Gastroesophageal sphincter (tissue), 4 donors: ENCODE measurements around the gene THOP1. TPM values are rescaled to one million over a fixed set of nuclear protein-coding genes. Genes with fewer than 3 reads are reported as not detected.

ENCODE experiments used
- ATAC-seq: fragments of 150-250 bp; one replicate; pipeline ENCODE4 v1.9.1; 2016; ENCODE audit warnings: mild to moderate bottlenecking, moderate library complexity
- H3K27ac ChIP-seq, 4 donors: fragments of 200-600 bp; sonication (generic) in 3 of 4; 1 replicate in 3 of 4; 2 replicates in 1 of 4; pipeline ENCODE4 v1.5.1; 2016 to 2019
- H3K27me3 ChIP-seq: fragments of 200-600 bp; sonication (generic); one replicate; pipeline ENCODE4 v1.5.1; 2019
- H3K36me3 ChIP-seq, 2 donors: fragments of 200-600 bp; sonication (generic); one replicate each; pipeline ENCODE4 v1.5.1; 2019; ENCODE audit warnings: control low read depth in 1 of 2
- H3K4me1 ChIP-seq, 3 donors: fragments of 200-600 bp; sonication (generic); 1 replicate in 2 of 3; 2 replicates in 1 of 3; pipeline ENCODE4 v1.5.1; 2016 to 2019; ENCODE audit warnings: control low read depth in 2 of 3
- H3K4me3 ChIP-seq, 2 donors: fragments of 200-600 bp; sonication (generic); one replicate each; pipeline ENCODE4 v1.5.1; 2019; ENCODE audit warnings: mild to moderate bottlenecking in 1 of 2, moderate library complexity in 1 of 2
- H3K9me3 ChIP-seq, 3 donors: fragments of 200-600 bp; sonication (generic); one replicate each; pipeline ENCODE4 v1.5.1; 2017 to 2019; ENCODE audit warnings: control low read depth in 2 of 3
- CTCF ChIP-seq, 4 experiments: fragments of 200-600 bp in 2 of 4; fragments of 450-650 bp in 2 of 4; sonication (generic) in 1 of 4; IDR thresholded peaks; one replicate each; pipeline ENCODE4 v1.5.1; 2017 to 2019; ENCODE audit warnings: antibody characterized with exemption in 4 of 4, mild to moderate bottlenecking in 2 of 4, moderate library complexity in 2 of 4
- EP300 ChIP-seq: sonication (generic); formaldehyde crosslinking; IDR thresholded peaks from one replicate; pipeline ENCODE4 v1.6.1; 2017; ENCODE audit warnings: antibody characterized with exemption, mild to moderate bottlenecking
- POLR2A ChIP-seq, 2 donors: fragments of 450-650 bp; IDR thresholded peaks; one replicate each; pipeline ENCODE4 v1.6.1; 2017; ENCODE audit warnings: antibody characterized with exemption in 2 of 2, mild to moderate bottlenecking in 2 of 2, moderate library complexity in 1 of 2
- POLR2AphosphoS5 ChIP-seq: sonication (generic); formaldehyde crosslinking; IDR thresholded peaks from one replicate; pipeline ENCODE4 v1.6.1; 2017; ENCODE audit warnings: antibody characterized with exemption
- WGBS, 2 donors: methylation state at CpG; one replicate each; pipeline ENCODE4 v1.1.5; 2018; ENCODE audit warnings: low coverage in 1 of 2; 5-methylcytosine and 5-hydroxymethylcytosine counted together
- total RNA-seq, 4 donors: library from RNA; depleted of rRNA; stranded (reverse); fragments of >200 nt; gene quantifications; one replicate each; pipeline ENCODE4 v1.1.0, GENCODE V29; 2016

THOP1 gene
- total RNA-seq, 4 donors from 2014 or later, result 26.9 to 58.4 (median 38.7) TPM

DNA sequence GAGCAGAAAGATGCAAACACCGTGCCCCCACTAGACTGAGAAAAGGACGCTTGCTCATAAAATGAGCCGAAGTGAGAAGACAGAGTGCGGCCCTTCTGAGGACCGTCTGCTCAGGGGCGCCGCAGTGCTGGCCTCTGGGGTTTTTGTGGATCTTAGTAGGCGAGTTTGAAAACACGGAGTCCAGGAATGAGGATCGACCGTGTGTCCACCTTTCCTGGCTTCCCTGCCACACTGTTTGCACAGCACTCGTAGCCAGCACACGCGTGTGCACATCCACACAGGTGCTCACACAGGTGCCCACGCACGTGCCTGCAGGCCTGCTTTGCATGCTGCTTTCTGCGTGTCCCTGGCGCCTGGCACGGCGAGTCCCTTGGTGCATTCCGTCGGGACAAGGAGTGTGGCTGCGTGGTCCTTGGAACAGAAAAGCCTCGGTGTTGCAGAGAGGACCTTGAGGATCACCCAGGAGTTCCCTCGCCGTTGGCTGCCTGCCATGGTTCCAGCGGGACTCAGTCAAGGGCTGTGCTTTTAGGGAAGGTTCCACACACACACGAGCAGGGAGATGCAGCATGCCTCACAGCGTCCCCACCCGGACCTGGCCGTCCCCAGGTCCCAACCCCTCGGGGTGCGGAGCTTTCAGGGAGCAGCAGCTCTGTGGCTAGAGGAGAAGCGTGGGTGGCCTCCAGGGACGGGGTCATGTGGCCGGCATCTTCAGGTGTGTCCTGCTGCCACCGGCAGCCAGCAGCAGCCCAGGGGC is 24.3 kb downstream of the THOP1 start:
- Histone ChIP-seq H3K27me3 (no peaks in the 10 kb centered on the region), H3K36me3 (peaks cover 0 to 99% of the 10 kb centered on the region in 2 donors)
- no peak for ATAC-seq

DNA sequence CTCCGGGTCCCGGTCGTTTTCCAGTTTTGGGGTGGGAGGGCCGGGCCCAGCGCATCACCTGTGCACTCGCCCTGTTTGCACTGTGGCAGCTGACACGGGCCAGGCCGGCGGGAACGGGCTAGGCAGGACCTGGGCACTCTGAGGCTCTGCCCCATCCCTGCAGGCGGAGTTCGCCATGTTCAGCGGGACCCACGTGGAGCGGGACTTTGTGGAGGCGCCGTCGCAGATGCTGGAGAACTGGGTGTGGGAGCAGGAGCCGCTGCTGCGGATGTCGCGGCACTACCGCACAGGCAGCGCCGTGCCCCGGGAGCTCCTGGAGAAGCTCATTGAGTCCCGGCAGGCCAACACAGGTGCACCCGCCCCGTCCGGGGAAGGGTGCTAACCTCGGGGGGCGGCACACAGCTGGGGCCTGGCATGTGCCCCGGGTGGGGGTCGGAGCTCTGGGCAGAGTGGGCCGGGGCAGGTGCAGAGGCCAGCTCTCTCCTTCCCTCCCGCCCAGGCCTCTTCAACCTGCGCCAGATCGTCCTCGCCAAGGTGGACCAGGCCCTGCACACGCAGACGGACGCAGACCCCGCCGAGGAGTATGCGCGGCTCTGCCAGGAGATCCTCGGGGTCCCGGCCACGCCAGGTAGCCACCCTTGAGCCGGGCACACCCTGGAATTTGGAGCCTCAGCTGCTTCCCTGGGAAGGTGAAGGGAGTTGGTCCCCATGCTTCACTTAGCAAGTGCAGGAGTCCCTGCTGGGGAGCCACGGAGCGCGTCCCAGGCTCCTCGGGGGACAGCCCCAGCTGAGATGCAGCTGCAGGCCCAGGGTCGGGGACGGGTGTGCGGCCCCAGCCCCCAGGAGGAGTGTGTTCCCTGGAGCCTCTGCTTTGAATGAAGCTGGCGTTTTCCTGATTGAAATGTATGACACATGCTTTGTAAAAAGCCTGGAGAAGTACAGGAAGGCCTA is 25.1 kb downstream of the THOP1 start:
- Histone ChIP-seq H3K27me3 (no peaks in the 10 kb centered on the region), H3K9me3 (no peaks in the 10 kb centered on the region), H3K4me3 (no peak overlapping the region), H3K36me3 (peaks cover 0 to 96% of the 10 kb centered on the region in 2 donors), H3K4me1 (no peaks in the 10 kb centered on the region), H3K27ac (no peak overlapping the region)
- no peak for ATAC-seq
- TF ChIP-seq EP300, result no peak
- WGBS, 2 donors, result no CpG with 5 or more reads among the region's 58 CpGs

More for the DNA sequence above, 24.3 kb downstream of the THOP1 start:
- H3K9me3 ChIP-seq, result no peaks in the 10 kb centered on the region
- no peak overlapping the region for H3K27ac ChIP-seq
- TF ChIP-seq EP300, result no peak
- no peak for TF ChIP-seq POLR2AphosphoS5
- TF ChIP-seq POLR2A (IDR thresholded peaks at IDR 0.05), result no peak
- TF ChIP-seq CTCF (IDR thresholded peaks at IDR 0.05), result no peak
- WGBS, 2 donors, result 84% methylated on average over 6 of the region's 37 CpGs; no CpG with 5 or more reads in 1 of the 2 donors
- no peaks in the 10 kb centered on the region for H3K4me1 ChIP-seq
- no peak overlapping the region for H3K4me3 ChIP-seq

DNA sequence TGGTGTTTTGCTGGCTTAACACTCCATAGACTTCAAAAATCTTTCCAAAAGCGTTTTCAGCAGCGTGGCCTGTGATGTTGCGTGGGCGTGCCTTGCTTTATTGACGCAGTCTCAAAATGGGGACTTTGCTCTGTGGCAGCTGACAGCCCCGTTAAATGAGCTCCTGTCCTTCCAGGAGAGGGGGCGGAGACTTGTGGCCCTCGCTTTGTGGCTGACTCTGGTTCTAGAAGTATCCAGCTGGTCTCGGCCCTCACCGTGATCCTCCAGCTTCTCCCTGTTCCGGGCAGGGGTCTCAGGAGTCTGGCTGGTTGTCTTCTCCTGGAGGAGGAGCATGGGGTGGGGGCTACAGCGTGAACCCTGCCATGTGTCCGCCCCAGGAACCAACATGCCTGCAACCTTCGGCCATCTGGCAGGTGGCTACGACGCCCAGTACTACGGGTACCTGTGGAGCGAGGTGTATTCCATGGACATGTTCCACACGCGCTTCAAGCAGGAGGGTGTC is 26.0 kb downstream of the THOP1 start:
- Histone ChIP-seq H3K9me3 (no peaks in the 10 kb centered on the region), H3K27me3 (no peaks in the 10 kb centered on the region), H3K27ac (no peak overlapping the region), H3K36me3 (peaks cover 0 to 89% of the 10 kb centered on the region in 2 donors), H3K4me1 (no peaks in the 10 kb centered on the region), H3K4me3 (no peak overlapping the region)
- TF ChIP-seq POLR2A (IDR thresholded peaks at IDR 0.05) (no peak), CTCF (IDR thresholded peaks at IDR 0.05) (no peak), POLR2AphosphoS5 (no peak), EP300 (no peak)
- 88 to 100% methylated on average over 1 to 5 of the region's 20 CpGs for WGBS, 2 donors
- no peak for ATAC-seq

GRCh38 chr19:2811735-2812413 is 26.6 kb downstream of the THOP1 start:
- H3K4me1 ChIP-seq, result no peaks in the 10 kb centered on the region
- H3K9me3 ChIP-seq, result no peaks in the 10 kb centered on the region
- TF ChIP-seq CTCF (IDR thresholded peaks at IDR 0.05), result no peak
- no peak for TF ChIP-seq EP300
- TF ChIP-seq POLR2A (IDR thresholded peaks at IDR 0.05), result no peak
- TF ChIP-seq POLR2AphosphoS5, result no peak
- no peak for ATAC-seq
- no peak overlapping the region for H3K27ac ChIP-seq
- H3K27me3 ChIP-seq, result no peaks in the 10 kb centered on the region
- WGBS, 2 donors, result 78 to 90% methylated on average over 4 to 10 of the region's 34 CpGs
- H3K4me3 ChIP-seq, result no peak overlapping the region
- H3K36me3 ChIP-seq, result peaks cover 0 to 83% of the 10 kb centered on the region in 2 donors
